G401.6 (cell line): Measurements from ENCODE around the gene FAM168B.

ENCODE experiments used
- FAIRE-seq: peaks from 2 replicates; lab custom pipeline; 2012; peaks lifted over from hg19 to GRCh38; lab: Jason Lieb, UNC

Gene FAM168B

GRCh38 chr2:131022731-131023130, 70.5 kb downstream of the FAM168B start:
- no peak for FAIRE-seq

GRCh38 chr2:131016826-131017741, 76.2 kb downstream of the FAM168B start:
- no peak for FAIRE-seq

GRCh38 chr2:131015764-131016163, 77.5 kb downstream of the FAM168B start:
- FAIRE-seq, result no peak

GRCh38 chr2:131014141-131014540, 79.1 kb downstream of the FAM168B start:
- no peak for FAIRE-seq

- FAIRE-seq, result no peak
These were observed 81.8 kb downstream of the FAM168B start for GRCh38 chr2:131011486-131011885.

GRCh38 chr2:131010566-131010965, 82.7 kb downstream of the FAM168B start:
- no peak for FAIRE-seq

- no peak for FAIRE-seq
These were observed 83.4 kb downstream of the FAM168B start for GRCh38 chr2:131009713-131010475.

- no peak for FAIRE-seq
These were observed 84.3 kb downstream of the FAM168B start for GRCh38 chr2:131008967-131009366.

- FAIRE-seq, result no peak
These were observed 86.7 kb downstream of the FAM168B start for GRCh38 chr2:131006561-131006960.

GRCh38 chr2:131005216-131005935, 87.9 kb downstream of the FAM168B start:
- FAIRE-seq, result no peak

- no peak for FAIRE-seq
These were observed 88.6 kb downstream of the FAM168B start for GRCh38 chr2:131004446-131005209.

GRCh38 chr2:130998561-130998960, 94.7 kb downstream of the FAM168B start:
- no peak for FAIRE-seq
